ENCODE results near the gene TTC31.

- TF ChIP-seq EZH2 (IDR thresholded peaks at IDR 0.05; ENCODE audit: borderline replicate concordance, low read depth, low read length, poor library complexity, severe bottlenecking) (no peak), CTCF (conservative IDR thresholded peaks at IDR 0.05; ENCODE audit: low read depth, low read length) (no peak)
Observed at GRCh38 chr2:74464406-74464805, 18.5 kb upstream of the TTC31 start.
